ENCODE data around the gene CCNI. TPM values are rescaled to one million over a fixed set of nuclear protein-coding genes. Genes with fewer than 3 reads are reported as not detected.

The CCNI gene
- total RNA-seq (2021): 155 and 238 TPM in 2 replicates
- Bru-seq, nascent RNA: percentile 93 among the genes with signal in this experiment
- BruChase-seq, experiment 1, labeled RNA remaining after a 2-hour chase: percentile 92 among the genes with signal in this experiment
- percentile 94 among the genes with signal in this experiment for BruChase-seq, experiment 2, labeled RNA remaining after a 6-hour chase
- long read RNA-seq, transcript CCNI-201 (7 exons, 2,772 nt): major isoform, 70 of 93 reads
- long read RNA-seq, partial matches to known transcripts: 6 of 93 reads
- long read RNA-seq, other reads (novel, unspliced or antisense): 17 of 93 reads

GRCh38 chr4:77075869-77076799 is at the start of gene CCNI:
Gene CCNI, minus strand, starts transcription at chr4:77075989. Its CDS starts 9,627 bp downstream, at chr4:77066362.
- Histone ChIP-seq H2AFZ (peak within 1 kb of the TSS; percentile 81), H4K20me1 (ENCODE audit: insufficient read depth) (peaks cover 10% of the 10 kb centered on the region; the same call in 1 of the 2 replicates), H3K9me3 (ENCODE audit: insufficient read depth, low read depth) (no peaks in the 10 kb centered on the region), H3K27ac (peak within 1 kb of the TSS; percentile 86), H3K79me2 (ENCODE audit: low read depth) (peaks cover 37% of the 10 kb centered on the region), H3F3A (ENCODE audit: insufficient read depth, low read depth) (no peaks in the 10 kb centered on the region), H3K9me2 (ENCODE audit: insufficient read depth) (no peaks in the 10 kb centered on the region), H3K27me3 (ENCODE audit: insufficient read depth, low read depth) (no peaks in the 10 kb centered on the region), H3K4me1 (replicated peaks; ENCODE audit: insufficient read depth) (no peaks in the 10 kb centered on the region), H3K4me2 (peak within 1 kb of the TSS; percentile 76), H3K36me3 (ENCODE audit: low read depth) (no peaks in the 10 kb centered on the region), H3K4me3 (peak within 1 kb of the TSS; percentile 62)
- no peak for TF ChIP-seq CTCF (conservative IDR thresholded peaks at IDR 0.05)
- no peak for TF ChIP-seq EZH2 (IDR thresholded peaks at IDR 0.05; ENCODE audit: low read depth)
- intact Hi-C loops (cut with micrococcal nuclease; ENCODE audit: unreplicated experiment): loop anchor here (1.0 to 2.0 kb wide), 2 partner anchors 17 to 80 kb away; no protein-coding TSS in a partner anchor
- POLR2A ChIA-PET (ENCODE audit: unreplicated experiment): interaction anchor here (0.7 kb wide), 1 partner anchor 118 kb away, joined by 5 read pairs; no protein-coding TSS in a partner anchor
- CTCF ChIA-PET: no interaction called here
- DNase-seq: peak; percentile 62 to 87
- TSS peak; percentile 73 for BruUV-seq (replicated peaks)

DNA sequence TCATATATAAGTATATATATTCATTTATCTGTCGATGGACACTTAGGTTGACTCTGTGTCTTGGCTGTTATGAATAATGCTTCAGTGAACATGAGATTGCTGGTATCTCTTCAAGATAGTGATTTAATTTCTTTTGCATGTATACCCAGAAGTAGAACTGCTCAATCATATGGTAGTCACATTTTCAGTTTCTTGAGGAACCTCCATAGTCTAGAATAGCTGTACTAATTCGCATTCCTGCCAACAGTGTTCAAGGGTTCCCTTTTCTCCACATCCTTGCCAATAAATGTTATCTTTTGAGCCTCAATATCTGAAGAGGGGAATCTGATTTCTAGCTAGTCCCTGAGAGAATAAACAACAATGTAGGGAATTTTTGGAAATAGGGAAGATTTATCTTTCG is 48.8 kb upstream of the CCNI start:
- no TSS peak for BruUV-seq (replicated peaks)
- Histone ChIP-seq H2AFZ (no peak overlapping the region), H3K27me3 (ENCODE audit: insufficient read depth, low read depth) (no peaks in the 10 kb centered on the region), H3K4me3 (no peak overlapping the region), H3K9me2 (ENCODE audit: insufficient read depth) (no peaks in the 10 kb centered on the region), H3K27ac (no peak overlapping the region), H4K20me1 (ENCODE audit: insufficient read depth) (no peaks in the 10 kb centered on the region), H3K4me2 (no peak overlapping the region), H3K79me2 (ENCODE audit: low read depth) (no peaks in the 10 kb centered on the region), H3F3A (ENCODE audit: insufficient read depth, low read depth) (no peaks in the 10 kb centered on the region), H3K4me1 (replicated peaks; ENCODE audit: insufficient read depth) (no peaks in the 10 kb centered on the region), H3K36me3 (ENCODE audit: low read depth) (no peaks in the 10 kb centered on the region), H3K9me3 (ENCODE audit: insufficient read depth, low read depth) (no peaks in the 10 kb centered on the region)
- intact Hi-C loops (cut with micrococcal nuclease; ENCODE audit: unreplicated experiment): no loop called here
- CTCF ChIA-PET: no interaction called here
- DNase-seq: no peak
- POLR2A ChIA-PET (ENCODE audit: unreplicated experiment): no interaction called here
- TF ChIP-seq EZH2 (IDR thresholded peaks at IDR 0.05; ENCODE audit: low read depth): no peak
- no peak for TF ChIP-seq CTCF (conservative IDR thresholded peaks at IDR 0.05)

- no peaks in the 10 kb centered on the region for H3K79me2 ChIP-seq (ENCODE audit: low read depth)
- no peak overlapping the region for H3K4me2 ChIP-seq
- no peaks in the 10 kb centered on the region for H3K9me2 ChIP-seq (ENCODE audit: insufficient read depth)
- CTCF ChIA-PET: no interaction called here
- no TSS peak for BruUV-seq (replicated peaks)
- no peak overlapping the region for H3K4me3 ChIP-seq
- POLR2A ChIA-PET (ENCODE audit: unreplicated experiment): no interaction called here
- no peak for DNase-seq
- intact Hi-C loops (cut with micrococcal nuclease; ENCODE audit: unreplicated experiment): no loop called here
- no peak overlapping the region for H3K27ac ChIP-seq
- no peaks in the 10 kb centered on the region for H3K4me1 ChIP-seq (replicated peaks; ENCODE audit: insufficient read depth)
- H3K36me3 ChIP-seq (ENCODE audit: low read depth): no peaks in the 10 kb centered on the region
- no peaks in the 10 kb centered on the region for H3K9me3 ChIP-seq (ENCODE audit: insufficient read depth, low read depth)
- no peak for TF ChIP-seq EZH2 (IDR thresholded peaks at IDR 0.05; ENCODE audit: low read depth)
- no peak for TF ChIP-seq CTCF (conservative IDR thresholded peaks at IDR 0.05)
- no peaks in the 10 kb centered on the region for H3F3A ChIP-seq (ENCODE audit: insufficient read depth, low read depth)
- H4K20me1 ChIP-seq (ENCODE audit: insufficient read depth): no peaks in the 10 kb centered on the region
- no peak overlapping the region for H2AFZ ChIP-seq
- H3K27me3 ChIP-seq (ENCODE audit: insufficient read depth, low read depth): no peaks in the 10 kb centered on the region
These were observed 47.6 kb upstream of the CCNI start for GRCh38 chr4:77123411-77123810.
